Stimulated activated CD4-positive, alpha-beta T cell treated with anti-CD3 and anti-CD28 coated beads, Interleukin-12 subunit alpha, Interleukin-12 subunit beta, amount 100 ng/mL, for 48 hours (primary cell): ENCODE data around the gene ST6GALNAC3.
"Not testable (repeated sequence)": the region's sequence is repeated elsewhere in the genome, so short reads cannot be mapped to it uniquely, and the experiment has no call there.

ENCODE experiments used
- DNase-seq, 3 donors: peaks; one replicate each; pipeline ENCODE4 v3.0.0-alpha.2; 2020; ENCODE audit warnings: low read depth in 2 of 3, low spot score in 1 of 3

ST6GALNAC3 gene

GRCh38 chr1:76106251-76106650 is 31.7 kb downstream of the ST6GALNAC3 start:
- no peak for DNase-seq

GRCh38 chr1:76106719-76107235 is 32.2 kb downstream of the ST6GALNAC3 start:
- no peak for DNase-seq

GRCh38 chr1:76109404-76109803 is 34.9 kb downstream of the ST6GALNAC3 start:
- no peak for DNase-seq

GRCh38 chr1:76109901-76110560 is 35.5 kb downstream of the ST6GALNAC3 start:
- DNase-seq, result no peak

GRCh38 chr1:76110666-76111065 is 36.1 kb downstream of the ST6GALNAC3 start:
- DNase-seq, result no peak

GRCh38 chr1:76112321-76112720 is 37.8 kb downstream of the ST6GALNAC3 start:
- not testable (repeated sequence) for DNase-seq

- no peak for DNase-seq
Measured at GRCh38 chr1:76113446-76113845, 38.9 kb downstream of the ST6GALNAC3 start.

GRCh38 chr1:76115171-76115570 is 40.6 kb downstream of the ST6GALNAC3 start:
- DNase-seq, result no peak

GRCh38 chr1:76121850-76122249 is 47.3 kb downstream of the ST6GALNAC3 start:
- DNase-seq, result no peak

- no peak for DNase-seq
Measured at GRCh38 chr1:76122271-76122670, 47.7 kb downstream of the ST6GALNAC3 start.

GRCh38 chr1:76123411-76124064 is 49.0 kb downstream of the ST6GALNAC3 start:
- DNase-seq, result not testable (repeated sequence)

- DNase-seq, result no peak
Measured at GRCh38 chr1:76124196-76124595, 49.6 kb downstream of the ST6GALNAC3 start.

GRCh38 chr1:76125473-76126219 is 51.1 kb downstream of the ST6GALNAC3 start:
- no peak for DNase-seq

GRCh38 chr1:76128096-76128495 is 53.5 kb downstream of the ST6GALNAC3 start:
- DNase-seq, result no peak

GRCh38 chr1:76129731-76130130 is 55.2 kb downstream of the ST6GALNAC3 start:
- no peak for DNase-seq

- no peak for DNase-seq
Measured at GRCh38 chr1:76130992-76131391, 56.4 kb downstream of the ST6GALNAC3 start.

GRCh38 chr1:76133977-76134376 is 59.4 kb downstream of the ST6GALNAC3 start:
- no peak for DNase-seq

- no peak for DNase-seq
Measured at GRCh38 chr1:76135835-76136234, 61.3 kb downstream of the ST6GALNAC3 start.

- DNase-seq, result no peak
Measured at GRCh38 chr1:76136894-76137293, 62.3 kb downstream of the ST6GALNAC3 start.

GRCh38 chr1:76137746-76138145 is 63.2 kb downstream of the ST6GALNAC3 start:
- no peak for DNase-seq

GRCh38 chr1:76138217-76138616 is 63.7 kb downstream of the ST6GALNAC3 start:
- DNase-seq, result no peak

GRCh38 chr1:76140227-76140626 is 65.7 kb downstream of the ST6GALNAC3 start:
- no peak for DNase-seq
